Mammary epithelial cell (primary cell): Measurements from ENCODE around the gene CCDC184.

ENCODE experiments used
- EZH2 ChIP-seq: IDR thresholded peaks from 2 replicates; pipeline ENCODE4 v1.6.1; 2012; ENCODE audit warnings: low read length, inconsistent platforms, borderline replicate concordance
- TF ChIP-seq, protein P1 (sequence below), 2 donors: IDR thresholded peaks in 1 of 2; conservative IDR thresholded peaks in 1 of 2; 2 replicates each; pipeline ENCODE4 v1.5.1; 2011 to 2012; ENCODE audit warnings: inconsistent platforms in 2 of 2, low read length in 2 of 2, mild to moderate bottlenecking in 2 of 2, control low read depth in 1 of 2, low read depth in 1 of 2; ENCODE audit not compliant: insufficient read depth in 1 of 2; ENCODE audit errors: extremely low read depth in 1 of 2

DNA sequence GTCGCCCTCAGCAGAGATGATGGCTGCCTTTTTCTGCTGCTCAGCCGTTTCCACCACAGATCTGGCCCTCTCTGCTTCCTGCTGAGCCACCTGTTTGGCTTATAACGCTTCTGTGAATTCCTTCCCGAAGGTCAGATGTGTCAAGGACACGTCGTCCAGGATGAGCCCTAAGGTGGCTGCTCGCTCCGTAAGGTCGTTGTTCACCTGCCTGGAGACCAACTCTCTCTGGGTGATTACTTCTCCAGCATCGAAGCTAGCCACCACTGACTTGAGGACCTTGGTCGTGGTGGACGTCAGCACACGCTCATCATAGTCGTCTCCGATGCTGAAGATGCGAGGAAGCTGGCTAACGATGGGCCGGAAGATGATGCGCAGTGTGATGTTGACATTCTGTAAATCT, 14.4 kb upstream of the CCDC184 start:
- TF ChIP-seq, protein P1, sequence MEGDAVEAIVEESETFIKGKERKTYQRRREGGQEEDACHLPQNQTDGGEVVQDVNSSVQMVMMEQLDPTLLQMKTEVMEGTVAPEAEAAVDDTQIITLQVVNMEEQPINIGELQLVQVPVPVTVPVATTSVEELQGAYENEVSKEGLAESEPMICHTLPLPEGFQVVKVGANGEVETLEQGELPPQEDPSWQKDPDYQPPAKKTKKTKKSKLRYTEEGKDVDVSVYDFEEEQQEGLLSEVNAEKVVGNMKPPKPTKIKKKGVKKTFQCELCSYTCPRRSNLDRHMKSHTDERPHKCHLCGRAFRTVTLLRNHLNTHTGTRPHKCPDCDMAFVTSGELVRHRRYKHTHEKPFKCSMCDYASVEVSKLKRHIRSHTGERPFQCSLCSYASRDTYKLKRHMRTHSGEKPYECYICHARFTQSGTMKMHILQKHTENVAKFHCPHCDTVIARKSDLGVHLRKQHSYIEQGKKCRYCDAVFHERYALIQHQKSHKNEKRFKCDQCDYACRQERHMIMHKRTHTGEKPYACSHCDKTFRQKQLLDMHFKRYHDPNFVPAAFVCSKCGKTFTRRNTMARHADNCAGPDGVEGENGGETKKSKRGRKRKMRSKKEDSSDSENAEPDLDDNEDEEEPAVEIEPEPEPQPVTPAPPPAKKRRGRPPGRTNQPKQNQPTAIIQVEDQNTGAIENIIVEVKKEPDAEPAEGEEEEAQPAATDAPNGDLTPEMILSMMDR (conservative IDR thresholded peaks at IDR 0.05 in 1 of 2, IDR thresholded peaks at IDR 0.05 in 1 of 2; ENCODE audit: extremely low read depth in 1 of 2, insufficient read depth in 1 of 2, low read depth in 1 of 2, low read length in 2 of 2), result no peak
- no peak for TF ChIP-seq EZH2
